HCT116 (cell line): ENCODE results near the gene ANKRD39. TPM values are rescaled to one million over a fixed set of nuclear protein-coding genes. Genes with fewer than 3 reads are reported as not detected.

ENCODE experiments used
- ATAC-seq: fragments of 200-7000 bp; cut with Tn5 transposase; 2 replicates; pipeline ENCODE4 v1.9.1; 2020; ENCODE audit warnings: mild to moderate bottlenecking, moderate library complexity
- BruUV-seq: library from RNA; stranded (reverse); fragments of 400-500 nt; replicated peaks from 2 replicates; lab custom pipeline; 2021; lab: Mats Ljungman, UMichigan
- CTCF ChIA-PET: fragments of 300-600 bp; sonication (Branson Sonifier 250); formaldehyde crosslinking; loops from one replicate; lab custom pipeline; 2021; ENCODE audit warnings: antibody characterized with exemption; lab: Charles Lee
- POLR2A ChIA-PET: fragments of 300-600, 350-600 bp; sonication (Branson Sonifier 250); formaldehyde crosslinking; loops from one replicate; lab custom pipeline; 2021; ENCODE audit warnings: antibody characterized with exemption; lab: Charles Lee
- RAD21 ChIA-PET, 2 experiments: fragments of 300-600 bp; sonication (Branson Sonifier 250); formaldehyde crosslinking; loops; one replicate each; lab custom pipeline; 2023; ENCODE audit warnings: low total read pairs in 2 of 2; ENCODE audit not compliant: uncharacterized antibody in 2 of 2, unreplicated experiment in 2 of 2, low non-redundant PET in 1 of 2; lab: Charles Lee
- DNase-seq: peaks from one replicate; pipeline ENCODE4 v3.0.0-alpha.2; 2010; ENCODE audit warnings: low read depth, low spot score
- H2AFZ ChIP-seq: fragments of 200-600 bp; shearing (Covaris generic), sonication (generic); 2 replicates; pipeline ENCODE4 v1.6.1; 2017; ENCODE audit warnings: low read depth, mixed run types, mixed read lengths, antibody characterized with exemption, low read length; ENCODE audit not compliant: poor library complexity, severe bottlenecking
- H3K27ac ChIP-seq: 2 replicates; pipeline ENCODE4 v1.5.1; 2012; ENCODE audit warnings: low read depth, low read length
- H3K27me3 ChIP-seq: fragments of 200-600 bp; sonication (generic); 2 replicates; pipeline ENCODE4 v1.6.1; 2016; ENCODE audit warnings: mixed run types, low read length, mixed read lengths; ENCODE audit not compliant: insufficient read depth
- H3K36me3 ChIP-seq, 2 experiments: fragments of 200-500 bp in 1 of 2; fragments of 200-600 bp in 1 of 2; sonication (Bioruptor generic) in 1 of 2; sonication (generic) in 1 of 2; 2 replicates each; pipeline versions ENCODE4 v1.5.1 to v1.6.1; 2014 to 2016; ENCODE audit warnings: low read length in 2 of 2, inconsistent platforms in 1 of 2, mixed read lengths in 1 of 2, mixed run types in 1 of 2; ENCODE audit not compliant: insufficient read depth in 2 of 2, control insufficient read depth in 1 of 2
- H3K4me1 ChIP-seq, 2 experiments: fragments of 200-600 bp in 1 of 2; sonication (generic) in 1 of 2; 2 replicates each; pipeline versions ENCODE4 v1.5.1 to v1.6.1; 2012 to 2017; ENCODE audit warnings: low read length in 2 of 2, inconsistent platforms in 1 of 2, mild to moderate bottlenecking in 1 of 2, mixed read lengths in 1 of 2, mixed run types in 1 of 2, moderate library complexity in 1 of 2; ENCODE audit not compliant: insufficient read depth in 2 of 2, control insufficient read depth in 1 of 2
- H3K4me2 ChIP-seq: fragments of 200-600 bp; sonication (generic); 2 replicates; pipeline ENCODE4 v1.6.1; 2017; ENCODE audit warnings: mixed run types, low read length, mixed read lengths
- H3K4me3 ChIP-seq, 2 experiments: fragments of 200-600 bp in 1 of 2; sonication (generic) in 1 of 2; replicated peaks in 1 of 2; 2 replicates each; pipeline ENCODE4 v1.5.1; 2011 to 2016; ENCODE audit warnings: low read length in 2 of 2, control low read depth in 1 of 2, low read depth in 1 of 2, mild to moderate bottlenecking in 1 of 2, mixed read lengths in 1 of 2, mixed run types in 1 of 2
- H3K79me2 ChIP-seq: fragments of 200-600 bp; sonication (generic); 2 replicates; pipeline ENCODE4 v1.6.1; 2017; ENCODE audit warnings: mild to moderate bottlenecking, mixed run types, low read length, moderate library complexity, mixed read lengths; ENCODE audit not compliant: insufficient read depth
- H3K9ac ChIP-seq: fragments of 200-600 bp; sonication (generic); 2 replicates; pipeline ENCODE4 v1.6.1; 2016; ENCODE audit warnings: low read length, mixed read lengths
- H3K9me2 ChIP-seq: fragments of 200-600 bp; sonication (generic), shearing (Covaris generic); 2 replicates; pipeline ENCODE4 v1.6.1; 2017; ENCODE audit warnings: mixed run types, mild to moderate bottlenecking, moderate library complexity; ENCODE audit not compliant: insufficient read depth
- H3K9me3 ChIP-seq, 2 experiments: fragments of 200-500 bp in 1 of 2; fragments of 200-600 bp in 1 of 2; sonication (Bioruptor generic) in 1 of 2; sonication (generic) in 1 of 2; 2 replicates each; pipeline ENCODE4 v1.6.1; 2014 to 2017; ENCODE audit warnings: low read length in 2 of 2, mixed read lengths in 2 of 2, inconsistent platforms in 1 of 2, low read depth in 1 of 2, mild to moderate bottlenecking in 1 of 2, mixed run types in 1 of 2, moderate library complexity in 1 of 2; ENCODE audit not compliant: control insufficient read depth in 1 of 2, insufficient read depth in 1 of 2
- H4K20me1 ChIP-seq: fragments of 200-600 bp; sonication (generic), shearing (Covaris generic); 2 replicates; pipeline ENCODE4 v1.6.1; 2017; ENCODE audit warnings: mixed run types, mild to moderate bottlenecking, moderate library complexity; ENCODE audit not compliant: insufficient read depth
- CBX3 ChIP-seq: IDR thresholded peaks from 2 replicates; pipeline ENCODE4 v1.6.1; 2012; ENCODE audit warnings: low read depth
- CEBPB ChIP-seq: IDR thresholded peaks from 2 replicates; pipeline ENCODE4 v1.6.1; 2012; ENCODE audit warnings: low read depth
- EGR1 ChIP-seq: IDR thresholded peaks from 2 replicates; pipeline ENCODE4 v1.6.1; 2012; ENCODE audit warnings: low read depth
- ELF1 ChIP-seq: IDR thresholded peaks from 2 replicates; pipeline ENCODE4 v1.6.1; 2012; ENCODE audit warnings: low read depth, borderline replicate concordance
- EZH2 ChIP-seq: fragments of 200-600 bp; sonication (generic); IDR thresholded peaks from 2 replicates; pipeline ENCODE4 v1.6.1; 2017; ENCODE audit warnings: antibody characterized with exemption, mixed run types
- EZH2phosphoT487 ChIP-seq: fragments of 200-600 bp; IDR thresholded peaks from 2 replicates; pipeline ENCODE4 v1.6.1; 2018; ENCODE audit warnings: antibody characterized with exemption, borderline replicate concordance
- FOSL1 ChIP-seq: IDR thresholded peaks from 2 replicates; pipeline ENCODE4 v1.6.1; 2012; ENCODE audit warnings: low read depth
- JUND ChIP-seq: IDR thresholded peaks from 2 replicates; pipeline ENCODE4 v1.6.1; 2012
- POLR2A ChIP-seq: IDR thresholded peaks from 2 replicates; pipeline ENCODE4 v1.7.0; 2011; ENCODE audit warnings: borderline replicate concordance; ENCODE audit not compliant: insufficient read depth, insufficient read length; ENCODE audit errors: extremely low read depth
- POLR2AphosphoS5 ChIP-seq: IDR thresholded peaks from 2 replicates; pipeline ENCODE4 v1.6.1; 2011; ENCODE audit warnings: mild to moderate bottlenecking, low read depth, low read length, moderate library complexity
- RAD21 ChIP-seq: IDR thresholded peaks from 2 replicates; pipeline ENCODE4 v1.6.1; 2012; ENCODE audit warnings: low read depth, mild to moderate bottlenecking
- SIN3A ChIP-seq: IDR thresholded peaks from 2 replicates; pipeline ENCODE4 v1.6.1; 2012; ENCODE audit warnings: low read depth
- SP1 ChIP-seq: IDR thresholded peaks from 2 replicates; pipeline ENCODE4 v1.6.1; 2012; ENCODE audit warnings: low read depth
- SRF ChIP-seq: IDR thresholded peaks from 2 replicates; pipeline ENCODE4 v1.6.1; 2012; ENCODE audit warnings: low read depth
- TCF7L2 ChIP-seq: IDR thresholded peaks from 2 replicates; pipeline ENCODE4 v1.7.0; 2011; ENCODE audit warnings: borderline replicate concordance, inconsistent platforms; ENCODE audit not compliant: insufficient read depth, insufficient read length; ENCODE audit errors: extremely low read depth
- intact Hi-C: fragments of 100-400 bp; cut with micrococcal nuclease; formaldehyde crosslinking; loops from 2 replicates; pipeline ENCODE4 v1.10.0; 2022
- total RNA-seq: library from RNA; stranded (reverse); gene quantifications from one replicate; pipeline ENCODE4 v1.2.1, GENCODE V29; 2021; ENCODE audit not compliant: unreplicated experiment
- TF ChIP-seq, protein P1 (sequence below): IDR thresholded peaks from 2 replicates; pipeline ENCODE4 v1.6.1; 2012; ENCODE audit warnings: low read depth
- TF ChIP-seq, protein P2 (sequence below): IDR thresholded peaks from 2 replicates; pipeline ENCODE4 v1.6.1; 2012
- TF ChIP-seq, protein P3 (sequence below): IDR thresholded peaks from 2 replicates; pipeline ENCODE4 v1.6.1; 2012
- TF ChIP-seq, protein P4 (sequence below): IDR thresholded peaks from 2 replicates; pipeline ENCODE4 v1.6.1; 2011; ENCODE audit warnings: mild to moderate bottlenecking, low read length, moderate library complexity; ENCODE audit not compliant: insufficient replicate concordance; ENCODE audit errors: extremely low read depth
- TF ChIP-seq, protein P5 (sequence below), 3 experiments: fragments of 200-600 bp in 1 of 3; sonication (generic) in 1 of 3; IDR thresholded peaks in 2 of 3; conservative IDR thresholded peaks in 1 of 3; 2 replicates each; pipeline ENCODE4 v1.5.1; 2012 to 2017; ENCODE audit warnings: low read depth in 2 of 3, low read length in 2 of 3, antibody characterized with exemption in 1 of 3, borderline replicate concordance in 1 of 3, control low read depth in 1 of 3, mild to moderate bottlenecking in 1 of 3, mixed read lengths in 1 of 3, mixed run types in 1 of 3, moderate library complexity in 1 of 3; ENCODE audit not compliant: insufficient read depth in 1 of 3

The ANKRD39 gene
- total RNA-seq, 1 experiment from 2014 or later, result 24.2 TPM

DNA sequence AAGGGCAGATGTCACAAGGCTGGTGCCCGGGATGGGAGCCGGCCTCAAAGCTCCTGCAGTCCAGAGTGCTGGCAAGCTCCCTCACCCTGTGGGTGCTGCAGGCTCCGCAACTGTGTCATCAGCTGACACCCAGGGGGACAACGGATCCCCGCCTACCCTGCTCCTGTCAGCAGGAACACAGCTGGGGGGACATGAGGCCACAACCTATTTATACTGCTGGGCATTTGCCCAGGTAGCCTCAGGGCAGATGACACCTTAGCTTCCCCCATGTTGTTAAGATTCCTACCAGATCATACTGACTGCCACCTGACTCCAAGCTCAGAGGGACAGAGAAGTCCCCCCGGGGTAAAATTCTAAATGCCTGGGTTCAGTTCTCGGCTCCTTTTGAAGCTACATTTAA, 15.2 kb downstream of the ANKRD39 start:
- no peak for TF ChIP-seq EGR1
- TF ChIP-seq, protein P1, sequence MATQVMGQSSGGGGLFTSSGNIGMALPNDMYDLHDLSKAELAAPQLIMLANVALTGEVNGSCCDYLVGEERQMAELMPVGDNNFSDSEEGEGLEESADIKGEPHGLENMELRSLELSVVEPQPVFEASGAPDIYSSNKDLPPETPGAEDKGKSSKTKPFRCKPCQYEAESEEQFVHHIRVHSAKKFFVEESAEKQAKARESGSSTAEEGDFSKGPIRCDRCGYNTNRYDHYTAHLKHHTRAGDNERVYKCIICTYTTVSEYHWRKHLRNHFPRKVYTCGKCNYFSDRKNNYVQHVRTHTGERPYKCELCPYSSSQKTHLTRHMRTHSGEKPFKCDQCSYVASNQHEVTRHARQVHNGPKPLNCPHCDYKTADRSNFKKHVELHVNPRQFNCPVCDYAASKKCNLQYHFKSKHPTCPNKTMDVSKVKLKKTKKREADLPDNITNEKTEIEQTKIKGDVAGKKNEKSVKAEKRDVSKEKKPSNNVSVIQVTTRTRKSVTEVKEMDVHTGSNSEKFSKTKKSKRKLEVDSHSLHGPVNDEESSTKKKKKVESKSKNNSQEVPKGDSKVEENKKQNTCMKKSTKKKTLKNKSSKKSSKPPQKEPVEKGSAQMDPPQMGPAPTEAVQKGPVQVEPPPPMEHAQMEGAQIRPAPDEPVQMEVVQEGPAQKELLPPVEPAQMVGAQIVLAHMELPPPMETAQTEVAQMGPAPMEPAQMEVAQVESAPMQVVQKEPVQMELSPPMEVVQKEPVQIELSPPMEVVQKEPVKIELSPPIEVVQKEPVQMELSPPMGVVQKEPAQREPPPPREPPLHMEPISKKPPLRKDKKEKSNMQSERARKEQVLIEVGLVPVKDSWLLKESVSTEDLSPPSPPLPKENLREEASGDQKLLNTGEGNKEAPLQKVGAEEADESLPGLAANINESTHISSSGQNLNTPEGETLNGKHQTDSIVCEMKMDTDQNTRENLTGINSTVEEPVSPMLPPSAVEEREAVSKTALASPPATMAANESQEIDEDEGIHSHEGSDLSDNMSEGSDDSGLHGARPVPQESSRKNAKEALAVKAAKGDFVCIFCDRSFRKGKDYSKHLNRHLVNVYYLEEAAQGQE, result no peak
- no peak for TF ChIP-seq FOSL1
- no peak for TF ChIP-seq JUND
- TF ChIP-seq EZH2, result no peak
- TF ChIP-seq, protein P2, sequence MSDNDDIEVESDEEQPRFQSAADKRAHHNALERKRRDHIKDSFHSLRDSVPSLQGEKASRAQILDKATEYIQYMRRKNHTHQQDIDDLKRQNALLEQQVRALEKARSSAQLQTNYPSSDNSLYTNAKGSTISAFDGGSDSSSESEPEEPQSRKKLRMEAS, result no peak
- no peak for TF ChIP-seq SRF
- TF ChIP-seq POLR2A, result no peak
- no peak for TF ChIP-seq POLR2AphosphoS5
- no peak for TF ChIP-seq CBX3
- TF ChIP-seq, protein P3, sequence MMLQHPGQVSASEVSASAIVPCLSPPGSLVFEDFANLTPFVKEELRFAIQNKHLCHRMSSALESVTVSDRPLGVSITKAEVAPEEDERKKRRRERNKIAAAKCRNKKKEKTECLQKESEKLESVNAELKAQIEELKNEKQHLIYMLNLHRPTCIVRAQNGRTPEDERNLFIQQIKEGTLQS, result no peak
- TF ChIP-seq EZH2phosphoT487, result no peak
- TF ChIP-seq ELF1, result no peak
- TF ChIP-seq SP1, result no peak
- no peak for TF ChIP-seq CEBPB
- TF ChIP-seq TCF7L2, result no peak
- TF ChIP-seq SIN3A, result no peak
- TF ChIP-seq, protein P4, sequence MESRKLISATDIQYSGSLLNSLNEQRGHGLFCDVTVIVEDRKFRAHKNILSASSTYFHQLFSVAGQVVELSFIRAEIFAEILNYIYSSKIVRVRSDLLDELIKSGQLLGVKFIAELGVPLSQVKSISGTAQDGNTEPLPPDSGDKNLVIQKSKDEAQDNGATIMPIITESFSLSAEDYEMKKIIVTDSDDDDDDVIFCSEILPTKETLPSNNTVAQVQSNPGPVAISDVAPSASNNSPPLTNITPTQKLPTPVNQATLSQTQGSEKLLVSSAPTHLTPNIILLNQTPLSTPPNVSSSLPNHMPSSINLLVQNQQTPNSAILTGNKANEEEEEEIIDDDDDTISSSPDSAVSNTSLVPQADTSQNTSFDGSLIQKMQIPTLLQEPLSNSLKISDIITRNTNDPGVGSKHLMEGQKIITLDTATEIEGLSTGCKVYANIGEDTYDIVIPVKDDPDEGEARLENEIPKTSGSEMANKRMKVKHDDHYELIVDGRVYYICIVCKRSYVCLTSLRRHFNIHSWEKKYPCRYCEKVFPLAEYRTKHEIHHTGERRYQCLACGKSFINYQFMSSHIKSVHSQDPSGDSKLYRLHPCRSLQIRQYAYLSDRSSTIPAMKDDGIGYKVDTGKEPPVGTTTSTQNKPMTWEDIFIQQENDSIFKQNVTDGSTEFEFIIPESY, result no peak
- TF ChIP-seq RAD21, result no peak
- TF ChIP-seq, protein P5, sequence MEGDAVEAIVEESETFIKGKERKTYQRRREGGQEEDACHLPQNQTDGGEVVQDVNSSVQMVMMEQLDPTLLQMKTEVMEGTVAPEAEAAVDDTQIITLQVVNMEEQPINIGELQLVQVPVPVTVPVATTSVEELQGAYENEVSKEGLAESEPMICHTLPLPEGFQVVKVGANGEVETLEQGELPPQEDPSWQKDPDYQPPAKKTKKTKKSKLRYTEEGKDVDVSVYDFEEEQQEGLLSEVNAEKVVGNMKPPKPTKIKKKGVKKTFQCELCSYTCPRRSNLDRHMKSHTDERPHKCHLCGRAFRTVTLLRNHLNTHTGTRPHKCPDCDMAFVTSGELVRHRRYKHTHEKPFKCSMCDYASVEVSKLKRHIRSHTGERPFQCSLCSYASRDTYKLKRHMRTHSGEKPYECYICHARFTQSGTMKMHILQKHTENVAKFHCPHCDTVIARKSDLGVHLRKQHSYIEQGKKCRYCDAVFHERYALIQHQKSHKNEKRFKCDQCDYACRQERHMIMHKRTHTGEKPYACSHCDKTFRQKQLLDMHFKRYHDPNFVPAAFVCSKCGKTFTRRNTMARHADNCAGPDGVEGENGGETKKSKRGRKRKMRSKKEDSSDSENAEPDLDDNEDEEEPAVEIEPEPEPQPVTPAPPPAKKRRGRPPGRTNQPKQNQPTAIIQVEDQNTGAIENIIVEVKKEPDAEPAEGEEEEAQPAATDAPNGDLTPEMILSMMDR (IDR thresholded peaks at IDR 0.05 in 2 of 3, conservative IDR thresholded peaks at IDR 0.05 in 1 of 3; ENCODE audit: borderline replicate concordance in 1 of 3, insufficient read depth in 1 of 3, low read depth in 2 of 3, low read length in 2 of 3), result no peak
- BruUV-seq, result no TSS peak
- no peak overlapping the region for H3K4me3 ChIP-seq
- no peaks in the 10 kb centered on the region for H4K20me1 ChIP-seq
- no peaks in the 10 kb centered on the region for H3K79me2 ChIP-seq
- H3K4me2 ChIP-seq, result no peak overlapping the region
- RAD21 ChIA-PET, result no interaction called here
- H3K27ac ChIP-seq, result no peak overlapping the region
- H3K9me2 ChIP-seq, result no peaks in the 10 kb centered on the region
- intact Hi-C loops, result no loop called here
- POLR2A ChIA-PET, result interaction anchor here (1.3 kb wide), 1 partner anchor 15 kb away, joined by 3 read pairs; the partner anchor contains the start of gene ANKRD39
- no peaks in the 10 kb centered on the region for H3K27me3 ChIP-seq
- peaks cover 2 to 4% of the 10 kb centered on the region in 2 experiments; a peak in 3 of 4 replicates for H3K36me3 ChIP-seq
- no peak overlapping the region for H2AFZ ChIP-seq
- no peaks in the 10 kb centered on the region for H3K4me1 ChIP-seq
- no peak for ATAC-seq
- no peaks in the 10 kb centered on the region for H3K9me3 ChIP-seq
- CTCF ChIA-PET, result interaction anchor here (1.2 kb wide), 1 partner anchor 15 kb away, joined by 3 read pairs; the partner anchor contains the start of gene ANKRD39
- DNase-seq, result no peak
- H3K9ac ChIP-seq, result no peak overlapping the region
